ENCODE data around the gene AGBL3.
A peak's percentile ranks its signal among the peaks of the same experiment; 100 is the strongest.
"Not testable (repeated sequence)": the region's sequence is repeated elsewhere in the genome, so short reads cannot be mapped to it uniquely, and the experiment has no call there.

Gene AGBL3

GRCh38 chr7:135078051-135078450 lies 91.7 kb downstream of the AGBL3 start:
- DNase-seq: no peak

- DNase-seq: no peak
Measured at GRCh38 chr7:135079068-135079467, 92.8 kb downstream of the AGBL3 start.

DNA sequence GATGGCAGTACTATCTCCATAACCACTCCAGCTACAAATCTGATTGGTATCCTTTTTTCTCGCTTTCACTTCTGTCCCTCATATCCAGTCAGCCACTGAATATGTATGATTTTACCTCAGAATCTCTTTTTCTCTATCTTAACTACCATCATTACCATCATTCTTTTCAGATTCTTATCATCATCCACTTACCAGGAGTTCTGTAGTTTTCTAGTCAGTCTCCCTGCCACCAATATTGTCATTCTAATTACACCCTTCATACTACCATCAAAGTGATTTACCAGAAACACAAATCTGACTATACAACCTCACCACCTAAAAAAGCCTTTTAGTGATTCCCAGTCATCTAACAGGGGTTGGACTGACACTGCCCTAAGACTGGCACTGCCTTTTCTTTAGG lies 96.7 kb downstream of the AGBL3 start:
- DNase-seq: no peak

DNA sequence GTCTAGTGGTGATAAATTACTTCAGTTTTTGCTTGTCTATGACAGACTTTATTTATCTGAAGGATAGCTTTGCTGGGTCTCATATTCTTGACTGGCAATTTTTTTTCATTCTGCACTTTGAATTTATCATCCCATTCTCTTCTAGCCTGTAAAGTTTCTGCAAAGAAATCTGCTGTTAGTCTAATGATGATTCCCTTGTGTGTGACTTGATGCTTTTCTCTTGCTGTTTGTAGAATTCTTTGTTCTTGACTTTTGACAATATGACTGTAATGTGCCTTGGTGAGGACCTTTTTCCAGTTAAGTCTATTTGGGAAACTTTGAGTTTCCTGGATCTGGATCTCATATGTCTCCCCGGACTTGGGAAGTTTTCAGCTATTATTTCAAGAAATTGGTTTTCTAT lies 102.3 kb downstream of the AGBL3 start:
- DNase-seq: no peak

DNA sequence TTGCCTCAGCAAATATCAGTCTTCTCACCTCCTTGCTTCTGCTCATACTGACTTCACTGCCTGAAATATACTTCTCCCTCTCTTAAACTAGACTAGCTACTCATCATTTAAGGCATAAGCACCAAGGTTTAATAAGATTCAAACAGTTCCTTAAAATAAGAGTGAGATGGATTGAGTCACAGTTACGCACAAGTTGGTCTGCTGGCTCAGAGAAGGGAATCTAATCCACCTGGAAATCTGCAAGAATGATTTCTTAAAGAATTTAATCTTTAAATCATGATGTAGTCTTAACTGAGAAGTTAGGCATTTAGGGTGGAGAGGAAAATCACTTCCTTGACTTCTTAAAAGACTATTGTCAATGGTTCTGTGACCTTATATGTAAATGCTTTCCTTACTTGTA lies 105.4 kb downstream of the AGBL3 start:
- DNase-seq: no peak

- DNase-seq: no peak
Measured at GRCh38 chr7:135094472-135095237, 108.3 kb downstream of the AGBL3 start.

GRCh38 chr7:135095450-135095849 lies 109.1 kb downstream of the AGBL3 start:
- DNase-seq: no peak

DNA sequence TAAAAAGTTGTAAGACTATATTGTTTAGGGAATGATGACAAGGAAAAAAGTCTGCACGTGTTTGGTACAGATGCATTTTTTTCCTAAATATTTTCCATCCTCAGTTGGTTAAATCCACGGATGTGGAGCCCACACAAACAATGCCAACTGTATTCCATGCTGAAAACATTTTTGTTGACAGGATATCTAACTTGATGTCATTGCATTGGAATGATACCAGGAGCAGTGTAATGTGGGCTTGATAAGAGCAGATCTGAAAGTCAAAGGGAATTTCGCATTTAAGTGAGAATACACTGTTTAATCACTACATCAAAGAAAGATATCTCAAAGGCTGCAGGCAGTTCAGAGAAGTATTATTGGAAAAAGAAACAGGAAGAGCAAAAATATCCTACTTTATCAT lies 112.1 kb downstream of the AGBL3 start:
- no peak for DNase-seq

- no peak for DNase-seq
Measured at GRCh38 chr7:135100856-135101255, 114.5 kb downstream of the AGBL3 start.

GRCh38 chr7:135102372-135102771 lies 116.1 kb downstream of the AGBL3 start:
- DNase-seq: no peak

DNA sequence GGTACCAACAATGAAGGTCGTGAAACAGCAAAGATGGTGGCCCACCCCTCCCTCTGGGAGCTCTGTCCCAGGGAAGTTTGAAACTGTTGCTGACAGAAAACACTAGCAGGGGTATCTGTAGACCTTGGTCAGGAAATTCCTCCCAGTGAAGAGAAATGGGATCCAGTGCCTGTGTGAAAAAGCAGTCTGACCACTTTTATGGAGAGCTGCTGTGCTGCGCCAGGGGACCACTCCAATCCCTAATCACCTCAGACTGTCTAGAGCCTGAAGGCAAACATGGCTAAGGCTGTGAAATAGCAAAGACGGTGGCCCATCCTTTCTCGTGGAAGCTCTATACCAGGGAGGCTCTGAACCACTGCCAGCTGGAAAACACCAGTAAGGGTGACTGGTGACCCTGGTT lies 123.3 kb downstream of the AGBL3 start:
- no peak for DNase-seq

- DNase-seq: no peak
Measured at GRCh38 chr7:135109976-135110375, 123.7 kb downstream of the AGBL3 start.

- no peak for DNase-seq
Measured at GRCh38 chr7:135111379-135111778, 125.1 kb downstream of the AGBL3 start.

GRCh38 chr7:135114622-135115021 lies 128.3 kb downstream of the AGBL3 start:
- no peak for DNase-seq

DNA sequence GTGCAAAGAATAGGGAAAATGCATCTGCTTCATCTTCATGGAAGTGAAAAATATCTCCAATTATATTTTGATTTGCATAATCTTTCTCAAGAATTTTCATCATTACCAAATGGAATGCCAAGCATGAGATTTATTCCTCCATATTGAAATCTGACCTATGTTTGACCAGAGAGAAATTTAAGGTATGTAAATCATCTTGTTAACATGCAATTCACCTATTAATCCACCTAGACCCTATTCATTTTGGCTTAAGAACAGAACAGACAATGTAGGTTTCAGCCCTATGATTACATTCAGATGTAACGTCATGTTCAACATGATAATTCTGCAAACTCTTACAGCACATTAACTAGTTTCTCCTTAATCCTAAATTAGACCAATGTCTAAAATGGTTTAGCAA lies 130.8 kb downstream of the AGBL3 start:
- no peak for DNase-seq

DNA sequence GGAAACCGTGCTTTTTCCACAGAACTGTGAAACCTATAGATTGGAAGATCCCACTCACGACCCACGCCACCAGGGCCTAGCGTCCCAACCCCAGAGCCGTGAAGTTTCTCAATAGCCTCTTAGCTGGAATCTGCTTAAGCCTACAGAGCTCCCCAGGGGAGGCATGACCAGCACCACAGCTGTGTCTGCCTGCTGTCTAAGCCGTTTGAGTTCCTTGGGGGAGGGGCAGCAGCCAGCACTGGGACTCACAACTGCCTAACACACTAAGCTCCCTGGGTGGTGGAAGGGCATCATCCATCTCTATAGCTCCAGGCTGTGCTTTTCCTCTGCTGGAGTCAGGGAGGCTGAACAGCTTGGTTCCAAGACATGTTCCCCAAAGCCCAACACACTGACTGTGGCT lies 135.6 kb downstream of the AGBL3 start:
- DNase-seq: no peak

- DNase-seq: not testable (repeated sequence)
Measured at GRCh38 chr7:135124631-135125030, 138.3 kb downstream of the AGBL3 start.

DNA sequence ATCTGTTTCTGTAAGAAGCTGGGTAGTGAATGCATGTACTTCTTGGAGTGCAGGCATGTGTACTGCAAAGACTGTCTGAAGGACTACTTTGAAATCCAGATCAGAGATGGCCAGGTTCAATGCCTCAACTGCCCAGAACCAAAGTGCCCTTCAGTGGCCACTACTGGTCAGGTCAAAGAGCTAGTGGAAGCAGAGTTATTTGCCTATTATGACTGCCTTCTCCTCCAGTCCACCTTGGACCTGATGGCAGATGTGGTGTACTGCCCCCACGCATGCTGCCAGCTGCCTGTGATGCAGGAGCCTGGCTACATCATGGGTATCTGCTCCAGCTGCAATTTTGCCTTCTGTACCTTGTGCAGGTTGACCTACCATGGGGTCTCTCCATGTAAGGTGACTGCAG lies 142.6 kb downstream of the AGBL3 start:
- no peak for DNase-seq

DNA sequence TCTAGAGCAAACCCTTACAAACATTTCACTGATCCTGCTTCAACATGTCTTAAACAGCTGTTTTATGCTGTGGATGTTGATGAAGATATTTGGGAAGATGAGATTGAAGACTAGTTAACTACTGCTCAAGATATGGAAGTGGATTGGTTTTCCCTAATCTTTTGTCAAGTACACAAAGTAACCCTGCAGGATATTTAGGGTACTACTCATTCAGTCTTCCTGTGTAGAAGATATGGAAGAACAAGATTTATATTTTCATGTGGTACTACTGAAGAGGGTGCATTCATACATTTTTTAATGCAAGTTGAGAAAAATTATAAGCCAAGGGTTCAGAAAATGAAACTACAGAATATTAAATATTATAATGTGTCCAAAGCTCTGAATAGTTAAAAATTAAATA lies 143.3 kb downstream of the AGBL3 start:
- no peak for DNase-seq

DNA sequence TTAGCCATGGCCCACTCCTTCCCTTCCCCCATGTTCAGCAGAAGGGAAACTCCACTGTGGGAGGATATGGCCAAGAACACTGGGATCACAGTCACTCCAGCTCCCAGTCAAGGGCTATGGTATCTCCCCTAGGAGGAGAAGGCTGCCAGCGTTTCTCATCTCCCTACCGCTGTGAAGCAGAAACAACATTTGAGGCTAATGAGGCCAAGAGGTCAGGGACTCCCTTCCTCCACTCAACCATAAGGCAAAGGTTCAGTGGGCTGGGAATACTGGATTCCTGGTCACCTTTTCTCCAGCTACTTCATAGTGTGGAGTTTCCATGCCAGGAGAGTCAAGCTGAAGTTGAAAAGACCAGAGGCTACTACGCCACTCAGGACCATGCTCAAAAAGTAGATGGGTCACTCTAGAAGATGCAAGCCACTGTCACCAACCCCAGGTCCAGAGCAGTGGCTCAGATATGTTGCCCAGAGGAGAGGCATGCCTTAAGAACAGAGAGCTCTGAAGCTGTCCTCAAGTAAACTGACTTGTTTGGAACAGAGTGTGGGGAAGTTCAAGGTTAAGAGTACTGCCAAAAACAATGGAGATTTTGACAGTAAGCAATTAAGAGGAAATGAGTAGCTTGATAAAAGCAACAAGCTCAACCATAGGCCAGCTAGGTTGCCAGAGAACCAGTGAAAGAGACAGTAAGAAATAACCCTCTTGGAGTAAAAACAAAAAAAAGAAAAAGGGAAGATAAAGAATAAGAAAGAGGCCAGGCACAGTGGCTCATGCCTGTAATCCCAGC lies 157.8 kb downstream of the AGBL3 start:
- DNase-seq: no peak

DNA sequence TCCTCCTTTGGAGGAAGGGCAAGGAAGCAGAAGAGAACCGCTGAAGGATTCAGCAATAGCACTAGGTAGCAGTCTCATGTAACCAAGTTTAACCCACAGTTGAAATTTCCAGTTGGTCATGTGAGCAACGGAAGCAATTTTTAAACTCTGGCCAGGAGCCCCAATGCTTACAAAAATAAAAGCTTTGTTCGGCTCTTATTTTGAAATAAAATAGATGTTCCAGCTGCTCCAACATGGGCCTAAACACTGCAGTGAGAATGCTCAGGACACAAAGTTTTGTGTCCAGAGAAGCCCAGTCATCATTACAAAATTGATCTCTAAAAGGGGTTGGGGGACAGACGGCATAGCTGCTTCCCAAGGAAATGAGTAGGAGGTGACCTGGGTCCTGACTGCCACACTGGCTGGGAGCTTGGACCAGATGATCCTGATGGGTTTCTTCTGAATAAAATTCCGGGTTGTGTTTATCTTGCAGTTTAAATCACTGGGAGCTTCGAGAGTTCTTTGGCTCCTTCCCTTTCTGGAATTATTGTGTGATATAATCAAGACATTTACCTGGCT lies 161.1 kb downstream of the AGBL3 start:
- no peak for DNase-seq

DNA sequence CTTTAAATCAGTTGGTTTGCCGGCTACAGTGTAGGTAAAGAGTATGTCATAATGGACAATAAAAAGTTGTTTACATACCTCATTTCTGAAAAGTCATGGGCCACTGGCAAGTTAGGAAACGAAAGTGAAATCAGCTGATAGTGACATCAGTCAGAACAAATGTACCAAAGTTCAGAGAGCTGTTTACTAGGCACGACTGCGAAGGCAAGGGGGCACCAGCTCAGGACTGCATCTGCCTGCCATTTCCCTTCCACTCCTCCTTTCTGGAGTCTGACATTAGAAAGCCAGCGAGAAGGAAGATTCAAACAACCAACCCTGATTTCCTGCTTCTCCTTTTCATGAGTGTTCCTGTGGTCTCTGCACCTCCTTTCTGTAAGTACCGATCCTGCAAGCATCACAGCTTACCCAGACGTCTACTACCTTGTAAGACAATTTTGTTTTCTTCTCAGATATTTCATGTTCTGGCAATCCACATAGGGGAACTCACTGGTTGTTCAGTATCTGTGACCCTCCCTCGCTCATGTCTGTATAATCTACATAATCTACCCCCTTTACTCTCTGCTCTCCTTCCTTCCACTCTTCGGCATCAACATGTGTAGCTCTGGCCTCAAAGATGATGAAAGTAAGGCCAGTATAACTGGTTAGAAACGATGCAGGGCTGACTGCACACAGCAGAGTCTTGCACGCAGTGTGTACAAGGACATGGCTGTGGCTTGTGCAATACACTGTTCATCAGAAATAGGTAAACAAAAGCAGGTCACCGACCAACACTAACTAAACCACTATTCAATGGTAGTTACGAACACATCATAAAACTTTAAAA lies 161.8 kb downstream of the AGBL3 start, which contains the start of gene TMEM140:
TSS of gene TMEM140 (plus strand) at position 174 of the 823 bp plus-strand sequence. CDS start 16,370 bp downstream, outside the sequence.
- peak; percentile 60 for DNase-seq

Data from stimulated activated CD8-positive, alpha-beta memory T cell treated with anti-CD3 and anti-CD28 coated beads, Interleukin-4, amount 100 ng/mL, for 48 hours (primary cell).